GM21447 (cell line): ENCODE data around the gene CHRDL2.

Source experiments
- ATAC-seq: cut with Tn5 transposase; IDR thresholded peaks from one replicate; pipeline ENCODE4 v1.9.1; 2021; ENCODE audit not compliant: unreplicated experiment

CHRDL2 gene

GRCh38 chr11:74749127-74749964 is 18.1 kb upstream of the CHRDL2 start:
- peak; percentile 38 for ATAC-seq

- peak; percentile 98 for ATAC-seq
Observed at GRCh38 chr11:74748211-74749126, 17.2 kb upstream of the CHRDL2 start, which contains the start of gene RNF169. Gene RNF169 (plus strand): TSS chr11:74748849. CDS start chr11:74748881, 32 bp downstream.

GRCh38 chr11:74746868-74747267 is 15.6 kb upstream of the CHRDL2 start:
- no peak for ATAC-seq

GRCh38 chr11:74744277-74744676 is 13.1 kb upstream of the CHRDL2 start:
- ATAC-seq, result no peak

GRCh38 chr11:74743640-74744039 is 12.4 kb upstream of the CHRDL2 start:
- no peak for ATAC-seq

- no peak for ATAC-seq
Observed at GRCh38 chr11:74742070-74742469, 10.8 kb upstream of the CHRDL2 start.

- ATAC-seq, result no peak
Observed at GRCh38 chr11:74739546-74740270, 8.5 kb upstream of the CHRDL2 start.

- ATAC-seq, result no peak
Observed at GRCh38 chr11:74736031-74736430, 4.8 kb upstream of the CHRDL2 start.

- no peak for ATAC-seq
Observed at GRCh38 chr11:74735365-74735928, 4.2 kb upstream of the CHRDL2 start.

GRCh38 chr11:74734559-74734925 is 3.3 kb upstream of the CHRDL2 start:
- ATAC-seq, result no peak

GRCh38 chr11:74730571-74731260 is 510 bp downstream of the CHRDL2 start:
- ATAC-seq, result no peak

- no peak for ATAC-seq
Observed at GRCh38 chr11:74729397-74729796, 1.8 kb downstream of the CHRDL2 start.

GRCh38 chr11:74726547-74727182 is 4.6 kb downstream of the CHRDL2 start:
- ATAC-seq, result no peak

- no peak for ATAC-seq
Observed at GRCh38 chr11:74725701-74726100, 5.5 kb downstream of the CHRDL2 start.

- no peak for ATAC-seq
Observed at GRCh38 chr11:74723511-74723910, 7.7 kb downstream of the CHRDL2 start.

- no peak for ATAC-seq
Observed at GRCh38 chr11:74721479-74721835, 9.8 kb downstream of the CHRDL2 start.

- ATAC-seq, result no peak
Observed at GRCh38 chr11:74720596-74721478, 10.4 kb downstream of the CHRDL2 start.

- ATAC-seq, result no peak
Observed at GRCh38 chr11:74719011-74719410, 12.2 kb downstream of the CHRDL2 start.
